ENCODE data around the gene SMPX.
A peak's percentile ranks its signal among the peaks of the same experiment; 100 is the strongest.
"Not testable (repeated sequence)": the region's sequence is repeated elsewhere in the genome, so short reads cannot be mapped to it uniquely, and the experiment has no call there.

The SMPX gene

GRCh38 chrX:21757960-21758359 lies at the start of gene SMPX:
Gene SMPX, minus strand, starts transcription at chrX:21758116. Its CDS starts 3,826 bp downstream, at chrX:21754290.
- no peak for DNase-seq

GRCh38 chrX:21806691-21807090 lies 48.8 kb upstream of the SMPX start:
- DNase-seq: no peak

GRCh38 chrX:21802839-21803238 lies 44.9 kb upstream of the SMPX start:
- no peak for DNase-seq

GRCh38 chrX:21802054-21802670 lies 44.2 kb upstream of the SMPX start:
- DNase-seq: no peak

- no peak for DNase-seq
These were observed 42.4 kb upstream of the SMPX start for GRCh38 chrX:21800344-21800770.

- no peak for DNase-seq
These were observed 41.9 kb upstream of the SMPX start for GRCh38 chrX:21799767-21800166.

- no peak for DNase-seq
These were observed 40.8 kb upstream of the SMPX start for GRCh38 chrX:21798677-21799219.

GRCh38 chrX:21781976-21782375 lies 24.1 kb upstream of the SMPX start:
- no peak for DNase-seq

GRCh38 chrX:21781525-21781924 lies 23.6 kb upstream of the SMPX start:
- DNase-seq: no peak

- DNase-seq: no peak
These were observed 21.2 kb upstream of the SMPX start for GRCh38 chrX:21779095-21779494.

GRCh38 chrX:21778236-21778635 lies 20.3 kb upstream of the SMPX start:
- DNase-seq: no peak

- not testable (repeated sequence) for DNase-seq
These were observed 17.2 kb upstream of the SMPX start for GRCh38 chrX:21775128-21775527.

GRCh38 chrX:21773036-21773435 lies 15.1 kb upstream of the SMPX start:
- not testable (repeated sequence) for DNase-seq

GRCh38 chrX:21770631-21771321 lies 12.9 kb upstream of the SMPX start:
- DNase-seq: no peak

- no peak for DNase-seq
These were observed 8.2 kb upstream of the SMPX start for GRCh38 chrX:21766101-21766500.

- no peak for DNase-seq
These were observed 6.1 kb upstream of the SMPX start for GRCh38 chrX:21764008-21764407.

- DNase-seq: no peak
These were observed 572 bp upstream of the SMPX start for GRCh38 chrX:21758488-21758887.

GRCh38 chrX:21756785-21757529 lies 959 bp downstream of the SMPX start:
- no peak for DNase-seq

GRCh38 chrX:21749924-21750323 lies 8.0 kb downstream of the SMPX start:
- DNase-seq: no peak

GRCh38 chrX:21748235-21748634 lies 9.7 kb downstream of the SMPX start:
- DNase-seq: no peak

- DNase-seq: no peak
These were observed 10.4 kb downstream of the SMPX start for GRCh38 chrX:21747558-21747957.

- peak in 2 of 4 experiments; percentile 0 to 28 for DNase-seq
These were observed 12.2 kb downstream of the SMPX start for GRCh38 chrX:21745756-21746155.

- DNase-seq: no peak
These were observed 13.2 kb downstream of the SMPX start for GRCh38 chrX:21744721-21745120.

GRCh38 chrX:21744060-21744459 lies 13.9 kb downstream of the SMPX start:
- DNase-seq: no peak
